Lower leg skin (tissue), 3 donors: ENCODE results near the gene TMPRSS11F.

ENCODE experiments used
- POLR2A ChIP-seq, 2 donors: fragments of 450-650 bp; IDR thresholded peaks; one replicate each; pipeline ENCODE4 v1.6.1; 2016 to 2017; ENCODE audit warnings: antibody characterized with exemption in 2 of 2, mild to moderate bottlenecking in 1 of 2, moderate library complexity in 1 of 2
- TF ChIP-seq, protein P1 (sequence below), 3 donors: fragments of 450-650 bp; IDR thresholded peaks; one replicate each; pipeline ENCODE4 v1.5.1; 2016; ENCODE audit warnings: antibody characterized with exemption in 3 of 3, mild to moderate bottlenecking in 3 of 3, moderate library complexity in 2 of 3

DNA sequence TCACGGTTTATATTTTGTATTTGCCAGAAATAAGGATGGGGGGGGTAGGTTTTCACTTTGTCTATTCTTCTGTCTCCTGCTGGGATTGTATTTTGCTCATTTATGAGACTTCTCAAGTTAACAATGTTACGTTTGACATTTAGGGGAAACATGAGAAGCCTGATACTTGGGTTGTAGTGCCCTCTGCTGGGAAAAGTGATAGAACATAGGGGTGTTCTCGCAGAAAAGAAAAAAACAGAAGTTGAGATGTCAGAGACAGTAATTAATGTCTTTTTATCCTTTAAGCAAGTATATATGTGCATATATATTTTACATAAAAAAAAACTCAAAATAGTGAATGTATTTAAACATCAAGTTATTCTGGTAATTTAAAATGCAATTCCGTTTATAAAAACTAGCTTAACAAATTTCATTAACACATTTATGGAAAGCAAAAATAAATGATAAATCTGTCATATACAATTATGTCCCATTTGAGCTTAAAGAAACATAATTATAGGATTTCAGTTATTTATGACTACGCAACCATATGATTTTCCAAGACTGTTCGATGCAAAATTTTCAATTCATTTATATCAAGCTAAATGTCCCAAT is 46.0 kb upstream of the TMPRSS11F start:
- no peak for TF ChIP-seq POLR2A (IDR thresholded peaks at IDR 0.05)
- TF ChIP-seq, protein P1, sequence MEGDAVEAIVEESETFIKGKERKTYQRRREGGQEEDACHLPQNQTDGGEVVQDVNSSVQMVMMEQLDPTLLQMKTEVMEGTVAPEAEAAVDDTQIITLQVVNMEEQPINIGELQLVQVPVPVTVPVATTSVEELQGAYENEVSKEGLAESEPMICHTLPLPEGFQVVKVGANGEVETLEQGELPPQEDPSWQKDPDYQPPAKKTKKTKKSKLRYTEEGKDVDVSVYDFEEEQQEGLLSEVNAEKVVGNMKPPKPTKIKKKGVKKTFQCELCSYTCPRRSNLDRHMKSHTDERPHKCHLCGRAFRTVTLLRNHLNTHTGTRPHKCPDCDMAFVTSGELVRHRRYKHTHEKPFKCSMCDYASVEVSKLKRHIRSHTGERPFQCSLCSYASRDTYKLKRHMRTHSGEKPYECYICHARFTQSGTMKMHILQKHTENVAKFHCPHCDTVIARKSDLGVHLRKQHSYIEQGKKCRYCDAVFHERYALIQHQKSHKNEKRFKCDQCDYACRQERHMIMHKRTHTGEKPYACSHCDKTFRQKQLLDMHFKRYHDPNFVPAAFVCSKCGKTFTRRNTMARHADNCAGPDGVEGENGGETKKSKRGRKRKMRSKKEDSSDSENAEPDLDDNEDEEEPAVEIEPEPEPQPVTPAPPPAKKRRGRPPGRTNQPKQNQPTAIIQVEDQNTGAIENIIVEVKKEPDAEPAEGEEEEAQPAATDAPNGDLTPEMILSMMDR (IDR thresholded peaks at IDR 0.05) = no peak
